Ramos (cell line): ENCODE results near the gene MAS1.

Experiments used
- in situ Hi-C: fragments of 300-500 bp; cut with MboI; formaldehyde crosslinking; loops from one replicate; pipeline ENCODE4 v1.14.3; 2022; ENCODE audit warnings: low sequenced_read_pairs; ENCODE audit not compliant: unreplicated experiment

The MAS1 gene

DNA sequence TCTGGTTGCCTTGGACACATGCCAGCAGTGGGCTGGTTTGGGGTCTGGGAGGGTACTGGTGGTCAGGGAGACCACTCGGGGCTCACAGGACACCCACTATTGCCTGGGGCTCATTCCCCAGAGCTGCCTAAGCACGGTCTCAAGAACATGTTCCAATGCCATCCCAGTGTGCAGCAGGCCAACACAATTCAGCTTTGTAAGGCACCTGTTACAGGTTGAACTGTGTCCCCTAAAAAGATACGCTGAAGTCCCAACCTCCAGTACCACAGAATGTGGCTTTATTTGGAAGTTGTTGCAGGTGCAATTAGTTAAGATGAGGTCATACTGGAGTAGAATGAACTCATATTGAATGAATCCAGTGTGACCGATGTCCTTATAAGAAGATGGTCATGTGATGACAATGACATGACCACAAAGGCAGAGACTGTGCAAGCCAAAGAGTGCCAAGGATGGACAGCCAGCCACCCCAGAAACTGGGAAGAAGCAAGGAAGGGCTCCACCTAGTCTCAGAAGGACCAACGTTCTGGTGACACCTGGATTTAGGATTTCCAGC lies 13.5 kb upstream of the MAS1 start:
- in situ Hi-C loops: no loop called here

- in situ Hi-C loops: no loop called here
Observed at GRCh38 chr6:159878341-159878740, 12.4 kb upstream of the MAS1 start.

DNA sequence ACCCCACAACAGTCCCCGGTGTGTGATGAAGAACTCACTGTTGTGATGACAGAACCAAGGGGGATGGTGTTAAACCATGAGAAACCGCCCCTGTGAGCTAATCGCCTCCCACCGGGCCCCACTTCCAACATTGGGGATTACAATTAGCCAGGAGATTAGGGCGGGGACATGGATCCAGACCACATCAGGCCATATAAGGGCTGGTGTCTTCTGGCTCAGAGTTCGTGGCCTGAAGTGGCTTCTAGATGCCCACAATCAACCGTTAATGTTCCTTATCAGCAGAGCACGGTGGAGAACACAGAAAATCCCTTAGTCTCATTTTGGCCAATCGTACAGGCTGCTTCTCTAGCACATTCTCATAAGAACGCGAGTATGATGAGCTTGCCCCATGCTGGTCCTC lies 10.9 kb upstream of the MAS1 start:
- in situ Hi-C loops: no loop called here

- in situ Hi-C loops: no loop called here
Observed at GRCh38 chr6:159880412-159880975, 10.3 kb upstream of the MAS1 start.

GRCh38 chr6:159884720-159885119 lies 6.1 kb upstream of the MAS1 start:
- in situ Hi-C loops: no loop called here

DNA sequence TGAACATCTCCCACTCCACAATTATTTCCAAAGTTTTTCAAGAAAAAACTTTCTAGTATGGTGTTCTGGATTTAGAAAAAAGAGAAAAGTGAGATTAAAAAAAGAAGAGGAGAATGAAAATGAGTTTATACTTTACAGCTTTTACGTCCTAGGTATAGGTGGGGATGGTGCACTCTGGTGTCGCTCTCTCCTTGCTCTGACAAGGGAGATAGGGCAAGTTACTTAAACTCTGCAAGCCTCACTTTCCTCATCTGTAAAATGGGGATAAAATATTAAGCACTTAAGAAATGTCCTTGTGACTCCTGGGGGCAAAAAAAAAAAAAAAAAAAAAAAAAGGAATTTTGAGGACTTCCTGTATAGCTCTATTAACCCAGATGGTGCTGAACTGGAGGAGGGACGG lies 4.5 kb upstream of the MAS1 start:
- in situ Hi-C loops: no loop called here

DNA sequence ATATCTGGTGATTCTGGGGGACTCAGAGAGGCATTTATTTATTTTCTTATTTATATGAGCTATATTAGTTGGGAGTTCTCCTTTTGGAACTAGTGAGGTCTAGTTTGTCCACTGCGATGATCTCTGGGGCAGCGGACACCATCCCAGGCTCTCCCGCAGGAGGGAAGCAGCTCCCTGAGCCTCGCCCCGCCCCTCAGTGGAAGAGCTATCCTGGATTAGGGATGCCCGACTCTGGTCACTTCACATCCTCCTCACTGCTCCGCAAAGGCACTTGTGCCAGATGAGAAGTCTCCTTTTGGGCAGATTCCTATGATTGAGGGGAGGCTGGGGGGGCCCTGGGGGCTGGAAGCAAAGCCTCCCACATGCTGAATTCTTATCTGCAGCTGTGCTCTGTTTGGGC lies 3.6 kb upstream of the MAS1 start:
- in situ Hi-C loops: no loop called here

DNA sequence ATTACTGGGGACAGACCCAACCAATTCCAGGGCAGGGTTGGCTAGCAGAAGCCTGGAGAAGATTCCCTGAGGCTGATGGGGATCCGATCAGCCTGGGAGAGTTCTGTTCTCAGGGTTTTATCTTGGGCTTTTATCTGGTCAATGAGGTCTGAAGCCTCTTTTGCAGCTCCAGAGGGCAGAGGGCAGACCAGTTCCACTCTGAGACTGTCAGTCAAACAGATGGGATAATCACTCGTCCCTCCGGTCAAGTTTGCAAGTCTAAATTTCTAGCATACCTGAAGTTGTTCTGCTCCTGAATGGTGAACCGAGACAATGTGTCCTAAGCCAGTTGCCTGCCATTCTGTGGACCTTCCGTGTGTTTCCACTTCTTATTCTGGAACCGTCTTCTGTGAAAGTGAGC lies 3.0 kb upstream of the MAS1 start:
- in situ Hi-C loops: no loop called here

DNA sequence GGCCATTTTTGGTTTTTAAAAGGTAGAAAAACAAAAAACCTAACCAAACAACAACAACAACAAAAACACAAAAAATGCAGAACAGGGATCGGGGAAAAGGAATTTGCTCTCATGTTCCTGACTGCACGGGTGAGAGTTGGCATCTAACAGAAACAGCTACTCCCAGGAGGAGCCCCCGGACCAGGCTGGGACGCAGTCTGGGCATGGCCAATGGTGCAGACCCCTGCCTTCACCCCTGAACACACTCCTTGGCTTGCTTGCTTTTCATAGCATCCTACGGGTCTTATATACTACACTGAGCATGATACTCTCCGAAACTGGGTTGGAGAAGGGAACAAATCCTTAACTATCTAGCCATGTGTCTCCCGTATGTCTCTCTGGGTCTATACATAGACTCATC lies 587 bp upstream of the MAS1 start:
- in situ Hi-C loops: no loop called here

GRCh38 chr6:159892053-159892452 lies 1.3 kb downstream of the MAS1 start:
- in situ Hi-C loops: no loop called here

DNA sequence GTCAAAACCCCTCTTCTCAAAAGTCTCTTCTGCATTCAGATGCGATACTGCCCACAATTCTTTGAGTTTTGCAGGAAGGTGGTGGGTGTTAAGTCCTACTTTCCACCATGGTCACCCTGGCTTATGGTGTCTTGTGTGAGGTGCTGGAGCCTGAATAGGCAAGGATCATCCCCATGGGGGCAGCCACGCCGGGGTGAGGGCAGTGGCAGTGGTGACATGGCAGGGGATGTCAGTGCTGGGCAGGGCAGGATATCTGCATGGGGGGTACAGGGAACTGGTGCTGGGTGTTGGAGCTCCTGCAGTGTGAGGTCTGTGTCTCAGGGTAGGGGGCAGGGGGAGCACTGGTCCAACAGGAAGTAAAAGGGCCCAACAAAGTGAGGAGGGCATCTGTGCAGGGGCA lies 2.3 kb downstream of the MAS1 start:
- in situ Hi-C loops: no loop called here

GRCh38 chr6:159894991-159895390 lies 4.2 kb downstream of the MAS1 start:
- in situ Hi-C loops: no loop called here

DNA sequence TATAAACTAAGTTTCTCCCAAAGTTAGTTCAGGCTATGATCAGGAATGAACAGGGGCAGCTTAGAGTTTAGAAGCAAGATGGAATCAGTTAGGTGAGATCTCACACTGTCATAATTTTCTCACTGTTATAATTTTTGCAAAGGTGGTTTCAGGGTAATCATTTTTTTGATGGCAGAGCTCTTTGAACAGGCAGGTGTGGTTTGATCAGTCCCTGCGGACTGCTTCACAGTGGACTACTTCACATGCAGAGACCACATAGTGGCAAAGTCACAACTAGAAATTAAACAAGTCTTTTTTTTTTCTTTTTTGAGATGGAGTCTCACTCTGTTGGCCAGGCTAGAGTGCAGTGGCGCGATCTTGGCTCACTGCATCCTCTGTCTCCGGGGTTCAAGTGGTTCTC lies 6.8 kb downstream of the MAS1 start:
- in situ Hi-C loops: no loop called here

DNA sequence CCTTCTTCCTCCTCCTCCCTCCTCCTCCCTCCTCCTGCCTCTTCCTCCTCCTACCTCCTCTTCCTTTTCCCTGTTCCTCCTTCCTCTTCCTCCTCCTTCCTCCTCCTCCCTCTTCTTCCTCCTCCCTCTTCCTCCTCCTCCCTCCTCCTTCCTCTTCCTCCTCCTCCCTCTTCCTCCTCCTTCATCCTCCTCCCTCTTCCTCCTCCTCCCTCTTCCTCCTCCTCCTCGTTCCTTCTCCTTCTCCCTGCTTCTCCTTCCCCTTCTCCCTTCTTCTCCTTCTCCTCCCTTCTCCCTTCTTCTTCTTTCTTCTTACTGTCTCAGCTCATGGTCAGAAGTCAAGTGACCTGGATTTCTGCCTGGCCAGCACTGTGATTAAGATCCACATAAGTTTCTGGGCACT lies 7.7 kb downstream of the MAS1 start:
- in situ Hi-C loops: no loop called here

DNA sequence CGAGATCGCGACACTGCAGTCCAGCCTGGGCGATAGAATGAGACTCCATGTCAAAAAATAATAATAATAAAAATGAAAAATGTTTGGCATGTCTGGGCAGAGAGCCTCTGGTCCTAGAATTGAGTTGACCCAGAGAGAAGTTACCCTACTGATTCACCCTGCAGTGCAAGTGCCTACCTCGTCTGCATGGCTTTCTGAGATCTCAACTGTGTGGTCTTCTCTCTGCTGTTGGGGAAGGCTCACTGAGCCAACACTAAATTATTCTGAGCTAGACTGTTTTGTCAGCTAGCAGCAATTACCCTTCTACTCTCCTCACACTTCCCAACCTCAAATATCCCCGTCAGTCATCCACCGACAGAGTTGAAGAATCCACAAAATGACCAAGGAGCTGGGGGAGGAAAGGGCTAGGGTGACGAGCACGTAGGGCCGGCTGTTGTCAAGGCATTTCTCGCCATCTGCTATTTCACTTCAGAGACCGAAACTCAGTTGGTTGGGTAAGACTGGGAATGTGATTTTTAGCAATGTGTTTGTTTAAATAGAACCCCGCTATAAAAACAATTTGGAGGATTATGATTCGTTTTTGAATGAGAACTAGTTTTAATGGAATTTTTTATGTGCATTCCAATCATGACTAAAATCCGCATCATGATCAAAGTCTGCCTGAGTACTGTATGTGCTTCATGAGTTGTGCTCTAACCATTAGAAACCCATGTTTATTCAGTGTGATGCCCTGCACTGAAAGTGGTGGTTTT lies 9.4 kb downstream of the MAS1 start:
- in situ Hi-C loops: no loop called here

DNA sequence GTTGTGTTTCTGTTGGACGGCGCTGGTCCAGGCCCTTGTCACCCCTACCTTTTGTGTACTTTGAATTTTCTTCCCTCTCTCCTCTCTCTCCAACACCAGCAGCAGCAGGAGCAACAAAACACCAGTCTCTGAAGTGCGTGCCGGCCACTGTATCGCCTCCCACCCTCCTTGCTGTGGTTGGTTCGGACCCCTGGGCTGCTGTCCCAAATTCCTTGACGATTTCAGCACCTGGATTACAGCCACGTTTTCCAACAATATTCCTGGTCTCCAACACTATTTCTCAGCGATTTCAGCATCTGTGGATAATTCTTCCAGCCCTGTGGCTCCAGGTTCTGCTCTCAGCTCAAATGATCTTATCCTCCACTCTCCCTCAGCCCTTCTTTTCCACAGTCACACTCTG lies 11.8 kb downstream of the MAS1 start:
- in situ Hi-C loops: no loop called here

DNA sequence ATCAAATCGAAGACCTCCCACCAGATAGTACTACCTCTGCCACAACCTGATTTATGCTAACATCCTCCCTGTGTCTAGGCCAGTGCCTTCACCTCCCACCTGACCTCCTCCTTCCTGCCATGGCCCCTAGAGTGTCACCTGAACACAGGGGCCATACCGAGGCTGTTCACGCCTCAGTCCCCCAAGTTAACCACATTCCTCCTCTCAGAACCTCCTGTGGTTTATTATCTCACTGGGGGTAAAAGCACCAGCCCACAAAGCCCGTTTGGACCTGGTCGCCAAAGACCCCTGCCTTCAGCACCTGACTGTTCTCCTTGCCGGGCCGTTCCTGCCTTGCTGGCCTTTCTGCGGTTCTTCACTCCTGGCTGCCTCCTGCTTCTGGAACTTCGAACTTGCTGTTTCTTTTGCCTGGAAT lies 13.7 kb downstream of the MAS1 start:
- in situ Hi-C loops: no loop called here

GRCh38 chr6:159906400-159906799 lies 15.6 kb downstream of the MAS1 start:
- in situ Hi-C loops: no loop called here

DNA sequence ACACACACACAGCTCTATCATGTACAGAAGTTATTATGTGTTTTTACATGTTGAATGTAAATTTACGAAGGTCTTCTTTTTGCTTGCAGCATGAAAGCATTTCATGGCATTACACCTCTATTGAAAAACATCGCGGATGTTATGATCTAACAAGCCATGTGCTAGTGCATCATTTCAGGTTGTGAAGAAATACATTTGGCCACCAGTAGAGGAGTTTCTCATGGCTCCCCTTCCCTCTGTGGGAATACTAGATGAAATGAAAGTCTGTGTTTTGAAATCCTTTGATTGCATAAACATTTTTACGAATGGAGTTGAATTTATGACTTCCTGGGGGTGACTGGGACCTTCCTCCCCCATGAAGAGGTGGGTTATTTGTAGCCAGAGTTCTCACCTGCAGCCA lies 17.7 kb downstream of the MAS1 start:
- in situ Hi-C loops: no loop called here

DNA sequence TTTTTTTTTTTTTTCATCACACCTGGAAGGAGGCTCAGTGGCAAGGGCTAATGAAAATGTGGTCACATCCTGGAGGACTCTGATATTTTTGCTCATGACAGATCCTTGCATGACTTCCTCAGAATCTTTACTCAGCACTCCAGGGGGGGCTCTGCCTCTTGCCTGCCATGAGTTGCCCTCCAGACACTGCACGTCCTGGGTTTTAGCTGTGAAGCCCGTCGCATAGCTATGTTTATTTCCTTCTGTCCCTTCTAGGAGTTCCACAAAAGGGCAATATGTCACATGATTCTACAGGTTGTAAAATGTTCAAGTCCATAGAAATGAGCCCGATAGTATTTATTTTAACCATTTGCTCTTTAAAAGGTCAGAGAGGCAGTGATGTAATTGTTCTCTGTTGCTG lies 18.2 kb downstream of the MAS1 start:
- in situ Hi-C loops: no loop called here

GRCh38 chr6:159910342-159910741 lies 19.6 kb downstream of the MAS1 start:
- in situ Hi-C loops: no loop called here

GRCh38 chr6:159913375-159913774 lies 22.6 kb downstream of the MAS1 start:
- in situ Hi-C loops: no loop called here
